Heart right ventricle (tissue), 16 donors: ENCODE measurements around the gene LEMD3. TPM values are rescaled to one million over a fixed set of nuclear protein-coding genes. Genes with fewer than 3 reads are reported as not detected.

Experiments used
- ATAC-seq, 8 donors: fragments of 200-7000 bp; cut with Tn5 transposase; one replicate each; pipeline ENCODE4 v1.9.1; 2020; ENCODE audit warnings: mild to moderate bottlenecking in 8 of 8, moderate library complexity in 8 of 8, moderate number of reproducible peaks in 1 of 8
- DNase-seq, 2 donors: peaks; one replicate each; pipeline ENCODE4 v3.0.0-alpha.2; 2020
- H3K27ac ChIP-seq, 10 donors: fragments of 200-600 bp; sonication (generic) in 2 of 10; one replicate each; pipeline versions ENCODE4 v1.5.0 to v1.8.0; 2020 to 2022; ENCODE audit warnings: mild to moderate bottlenecking in 3 of 10
- H3K27me3 ChIP-seq, 7 donors: fragments of 200-600 bp; one replicate each; pipeline ENCODE4 v1.8.0; 2021 to 2022; ENCODE audit warnings: mild to moderate bottlenecking in 2 of 7
- H3K36me3 ChIP-seq, 9 donors: fragments of 200-600 bp; sonication (generic) in 1 of 9; one replicate each; pipeline versions ENCODE4 v1.5.0 to v1.8.0; 2020 to 2022; ENCODE audit warnings: mild to moderate bottlenecking in 2 of 9
- H3K4me1 ChIP-seq, 9 donors: fragments of 200-600 bp; sonication (generic) in 1 of 9; one replicate each; pipeline versions ENCODE4 v1.5.0 to v1.8.0; 2020 to 2022; ENCODE audit warnings: mild to moderate bottlenecking in 4 of 9
- H3K4me3 ChIP-seq, 10 donors: fragments of 200-600 bp; sonication (generic) in 2 of 10; one replicate each; pipeline versions ENCODE4 v1.5.0 to v1.8.0; 2020 to 2022; ENCODE audit warnings: mild to moderate bottlenecking in 7 of 10, moderate library complexity in 2 of 10
- H3K9me3 ChIP-seq, 11 donors: fragments of 200-600 bp in 10 of 11; sonication (generic) in 2 of 11; one replicate each; pipeline versions ENCODE4 v1.5.0 to v1.8.0; 2013 to 2022; ENCODE audit warnings: mild to moderate bottlenecking in 2 of 11, control low read depth in 1 of 11, moderate library complexity in 1 of 11
- WGBS, 2 donors: extraction: QIAGEN DNeasy Blood & Tissue Kit; methylation state at CpG; one replicate each; pipeline ENCODE4 v1.1.7; 2013; ENCODE audit warnings: inconsistent platforms in 1 of 2; 5-methylcytosine and 5-hydroxymethylcytosine counted together
- intact Hi-C, 10 donors: fragments of 100-400 bp; cut with DNase I; formaldehyde crosslinking; loops; one replicate each; pipeline versions ENCODE4 v1.11.1 to v1.14.2; 2022
- polyA plus RNA-seq, 2 donors: library from polyadenylated mRNA; stranded (reverse); fragments of 200-250 nt; gene quantifications; one replicate each; pipeline ENCODE4 v1.2.3, GENCODE V29; 2013
- total RNA-seq, 10 donors: library from RNA; stranded (reverse); fragmentation: NEBNext Ultra II Directional in 3 of 10; extraction: Animal tissue kit (Norgen Biotek cat#: 25700) in 3 of 10; gene quantifications; one replicate each; pipeline versions ENCODE4 v1.2.1 to v1.2.4, GENCODE V29; 2021 to 2023
- TF ChIP-seq, protein P1 (sequence below), 9 donors: fragments of 200-600 bp; sonication (generic) in 2 of 9; IDR thresholded peaks; one replicate each; pipeline versions ENCODE4 v1.5.0 to v1.8.0; 2021 to 2022; ENCODE audit warnings: antibody characterized with exemption in 9 of 9, mild to moderate bottlenecking in 5 of 9, moderate library complexity in 1 of 9
- donor health status: Arrhythmogenic right ventricular cardiomyopathy.
- donor health status: ischemic (EF 13 %, LVEDD 7.1; RV severe dilation, severe dysfunction).
- donor health status: healthy with polysubstance abuse.
- donor health status: DM: no; HTN: yes; CAD: no.
- donor health status: DM: no; HTN: no; CAD: no.
- donor health status: ischemic (EF 25% LVEDD 6.9; RV normal size, moderate dysfunction).
- donor health status: ischemic (EF 25% LVEDD 5.7; RV mildly dilated, moderate dysfunction).
- donor health status: healthy.
- donor health status: DM: yes; HTN: yes; CAD: no.
- donor health status: Ischemic cardiomyopathy.
- donor health status: ischemic (EF 35%, LVEDD 5.7; RV mildly dilated, moderate dysfunction).
- donor health status: nonischemic (EF 11% LVEDD 7.7; RV severe dilation, severe dysfunction).
- donor health status: DM: yes; HTN: yes; CAD: no.
- donor health status: PGD.
- donor health status: ischemic (EF 29% LVEDD 5.4; RV normal size, mild dysfunction).
- donor health status: nonischemic (EF 23%, LVEDD 6.1; RV moderate dilation, normal function).

LEMD3 gene
- total and polyA plus RNA-seq, 12 donors = 4.5 to 16.3 (median 11.9) TPM

GRCh38 chr12:65217086-65217485 is 47.7 kb downstream of the LEMD3 start:
- TF ChIP-seq, protein P1, sequence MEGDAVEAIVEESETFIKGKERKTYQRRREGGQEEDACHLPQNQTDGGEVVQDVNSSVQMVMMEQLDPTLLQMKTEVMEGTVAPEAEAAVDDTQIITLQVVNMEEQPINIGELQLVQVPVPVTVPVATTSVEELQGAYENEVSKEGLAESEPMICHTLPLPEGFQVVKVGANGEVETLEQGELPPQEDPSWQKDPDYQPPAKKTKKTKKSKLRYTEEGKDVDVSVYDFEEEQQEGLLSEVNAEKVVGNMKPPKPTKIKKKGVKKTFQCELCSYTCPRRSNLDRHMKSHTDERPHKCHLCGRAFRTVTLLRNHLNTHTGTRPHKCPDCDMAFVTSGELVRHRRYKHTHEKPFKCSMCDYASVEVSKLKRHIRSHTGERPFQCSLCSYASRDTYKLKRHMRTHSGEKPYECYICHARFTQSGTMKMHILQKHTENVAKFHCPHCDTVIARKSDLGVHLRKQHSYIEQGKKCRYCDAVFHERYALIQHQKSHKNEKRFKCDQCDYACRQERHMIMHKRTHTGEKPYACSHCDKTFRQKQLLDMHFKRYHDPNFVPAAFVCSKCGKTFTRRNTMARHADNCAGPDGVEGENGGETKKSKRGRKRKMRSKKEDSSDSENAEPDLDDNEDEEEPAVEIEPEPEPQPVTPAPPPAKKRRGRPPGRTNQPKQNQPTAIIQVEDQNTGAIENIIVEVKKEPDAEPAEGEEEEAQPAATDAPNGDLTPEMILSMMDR (IDR thresholded peaks at IDR 0.05) = no peak
- no peak overlapping the region for H3K27ac ChIP-seq
- intact Hi-C loops = loop anchor here in 1 of 10 donors (5.0 kb wide), 1 partner anchor 45 kb away; no protein-coding TSS in a partner anchor

DNA sequence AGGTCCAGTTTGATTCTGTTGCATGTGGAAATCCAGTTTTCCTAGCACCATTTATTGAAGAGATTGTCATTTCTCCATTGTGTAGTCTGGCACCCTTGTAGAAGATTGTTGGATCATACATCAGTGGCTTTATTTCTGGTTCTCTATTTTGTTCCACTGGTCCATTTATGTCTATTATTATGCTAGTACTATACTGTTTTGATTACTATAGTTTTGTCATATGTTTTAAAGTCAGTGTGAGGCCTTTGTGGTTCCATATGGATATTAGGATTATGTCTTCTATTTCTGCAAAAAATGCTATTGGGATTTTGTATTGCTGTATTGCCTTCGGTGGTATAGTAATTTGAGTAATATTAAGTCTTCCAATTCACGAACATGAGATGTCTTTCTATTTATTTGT is 51.4 kb downstream of the LEMD3 start:
- 96 to 98% methylated on average over 2 of the region's 2 CpGs for WGBS, 2 donors
- no peak overlapping the region for H3K4me3 ChIP-seq
- ATAC-seq = no peak
- TF ChIP-seq, protein P1 (IDR thresholded peaks at IDR 0.05) = no peak
- H3K4me1 ChIP-seq = peaks cover 0 to 12% (median 0%) of the 10 kb centered on the region in 9 donors
- peaks cover 0 to 52% (median 17%) of the 10 kb centered on the region in 9 donors for H3K36me3 ChIP-seq
- intact Hi-C loops = loop anchor here in 1 of 10 donors (5.0 kb wide), 1 partner anchor 98 kb away; the partner anchor contains the start of gene WIF1
- DNase-seq = no peak
- peaks cover 0 to 44% (median 14%) of the 10 kb centered on the region in 11 donors for H3K9me3 ChIP-seq
- H3K27ac ChIP-seq = no peak overlapping the region
- no peaks in the 10 kb centered on the region for H3K27me3 ChIP-seq

More at GRCh38 chr12:65217086-65217485, 47.7 kb downstream of the LEMD3 start:
- ATAC-seq (no peak), DNase-seq (no peak)
- H3K9me3 ChIP-seq = peaks cover 0 to 22% (median 14%) of the 10 kb centered on the region in 11 donors
- no peaks in the 10 kb centered on the region for H3K27me3 ChIP-seq
- no peak overlapping the region for H3K4me3 ChIP-seq
- peaks cover 0 to 69% (median 17%) of the 10 kb centered on the region in 9 donors for H3K36me3 ChIP-seq
- H3K4me1 ChIP-seq = peaks cover 0 to 12% (median 0%) of the 10 kb centered on the region in 9 donors

DNA sequence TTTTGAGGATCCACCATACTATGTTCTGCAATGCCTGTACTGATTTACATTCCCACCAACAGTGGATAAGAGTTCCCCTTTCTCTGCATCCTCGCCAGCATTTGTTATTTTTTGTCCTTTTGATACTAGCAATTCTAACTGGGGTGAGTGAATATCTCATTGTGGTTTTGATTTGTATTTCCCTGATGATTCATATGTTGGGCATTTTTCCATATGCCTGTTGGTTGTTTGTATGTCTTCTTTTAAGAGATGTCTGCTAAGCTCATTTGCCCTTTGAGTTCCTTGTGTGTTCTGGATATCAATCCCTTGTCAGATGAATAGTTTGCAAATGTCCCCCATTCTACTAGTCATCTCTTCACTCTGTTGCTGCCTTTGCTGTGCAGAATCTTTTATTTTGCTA is 60.1 kb downstream of the LEMD3 start:
- TF ChIP-seq, protein P1 (IDR thresholded peaks at IDR 0.05) = no peak
- H3K27ac ChIP-seq = no peak overlapping the region
- H3K27me3 ChIP-seq = no peaks in the 10 kb centered on the region
- intact Hi-C loops = no loop called here
- WGBS, 2 donors = 71 to 93% methylated on average over 1 of the region's 1 CpG
- H3K9me3 ChIP-seq = peaks cover 0 to 33% (median 15%) of the 10 kb centered on the region in 11 donors
- ATAC-seq (no peak), DNase-seq (no peak)
- peaks cover 0 to 26% (median 7%) of the 10 kb centered on the region in 9 donors for H3K36me3 ChIP-seq
- peaks cover 0 to 6% (median 0%) of the 10 kb centered on the region in 9 donors for H3K4me1 ChIP-seq
- H3K4me3 ChIP-seq = no peak overlapping the region

DNA sequence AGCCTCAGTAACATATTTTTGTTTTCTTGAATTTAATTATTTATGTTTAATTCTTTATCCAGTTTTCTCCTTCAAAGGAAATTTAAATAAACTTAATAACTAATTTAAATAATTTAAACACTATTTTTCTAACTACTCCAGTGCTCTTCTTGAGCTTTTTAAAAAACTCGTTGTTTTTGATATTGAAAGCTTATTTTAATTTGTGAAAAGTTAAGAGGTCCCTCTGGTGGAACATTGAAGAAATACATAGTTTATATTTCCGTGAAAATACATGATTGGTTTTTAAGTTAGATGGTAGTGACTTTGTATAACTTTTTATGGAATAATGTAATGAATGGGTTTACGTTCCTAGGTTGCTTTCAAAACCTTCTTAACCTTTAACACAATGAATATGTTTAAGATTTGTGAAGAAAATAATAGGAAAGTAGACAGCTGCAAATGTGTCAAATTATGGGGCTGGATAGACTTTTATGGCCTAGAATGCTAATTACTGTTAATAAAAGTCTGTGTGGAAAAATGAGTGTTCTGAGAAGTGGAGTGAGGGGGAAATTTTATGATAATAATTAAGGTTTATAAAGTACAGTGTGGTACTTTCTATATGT is 63.2 kb downstream of the LEMD3 start:
- no peaks in the 10 kb centered on the region for H3K27me3 ChIP-seq
- DNase-seq (no peak), ATAC-seq (no peak)
- WGBS, 2 donors = 23 to 25% methylated on average over 3 of the region's 3 CpGs
- peaks cover 0 to 26% (median 7%) of the 10 kb centered on the region in 9 donors for H3K36me3 ChIP-seq
- intact Hi-C loops = loop anchor here in 8 of 10 donors (2.0 to 5.0 kb wide), 5 partner anchors 60 to 342 kb away; partner anchors contain the start of gene WIF1 (in 1 of the 8)
- peaks cover 0 to 6% (median 0%) of the 10 kb centered on the region in 9 donors for H3K4me1 ChIP-seq
- H3K27ac ChIP-seq = no peak overlapping the region
- TF ChIP-seq, protein P1 (IDR thresholded peaks at IDR 0.05) = peak; percentile 40 to 73 (median 57)
- peaks cover 0 to 25% (median 15%) of the 10 kb centered on the region in 11 donors for H3K9me3 ChIP-seq
- no peak overlapping the region for H3K4me3 ChIP-seq
